ENCODE results near the gene SCML1. TPM values are rescaled to one million over a fixed set of nuclear protein-coding genes. Genes with fewer than 3 reads are reported as not detected.

Gene SCML1
- total RNA-seq, 1 experiment from 2014 or later: 7.0 TPM

- BruUV-seq (replicated peaks): no TSS peak
- Histone ChIP-seq H3K4me3 (ENCODE audit: low read depth in 2 of 2, low read length in 2 of 2) (no peak overlapping the region), H3K27ac (ENCODE audit: low read length) (no peak overlapping the region), H3K4me1 (ENCODE audit: control insufficient read depth, insufficient read depth, low read length) (no peaks in the 10 kb centered on the region), H3K27me3 (ENCODE audit: control insufficient read depth, insufficient read depth, low read length) (no peaks in the 10 kb centered on the region), H3K36me3 (ENCODE audit: control insufficient read depth, insufficient read depth, low read length) (no peaks in the 10 kb centered on the region), H3K9me3 (ENCODE audit: control insufficient read depth, insufficient read depth, low read depth, low read length) (no peaks in the 10 kb centered on the region)
- TF ChIP-seq CTCF (IDR thresholded peaks at IDR 0.05) (peak; percentile 80), REST (IDR thresholded peaks at IDR 0.05; ENCODE audit: insufficient read depth in 1 of 2, low read depth in 2 of 2, low read length in 1 of 2) (no peak)
- DNase-seq (ENCODE audit: low read depth, low spot score): peak; percentile 15
- ChIA-PET CTCF (no interaction called here), POLR2A (no interaction called here)
- in situ Hi-C loops (cut with HindIII; ENCODE audit: low pct_unique_long_range_greater_than_20kb, low sequenced_read_pairs) (no loop called here), intact Hi-C loops (cut with micrococcal nuclease; ENCODE audit: unreplicated experiment) (loop anchor here (5.0 kb wide), 1 partner anchor 424 kb away; no protein-coding TSS in a partner anchor)
- ATAC-seq: no peak
Measured at GRCh38 chrX:17788439-17788838, 51.1 kb downstream of the SCML1 start.

- H3K4me3 ChIP-seq (ENCODE audit: low read depth in 2 of 2, low read length in 2 of 2): no peak overlapping the region
- no TSS peak for BruUV-seq (replicated peaks)
- POLR2A ChIA-PET: no interaction called here
- H3K9me3 ChIP-seq (ENCODE audit: control insufficient read depth, insufficient read depth, low read depth, low read length): no peaks in the 10 kb centered on the region
- H3K27me3 ChIP-seq (ENCODE audit: control insufficient read depth, insufficient read depth, low read length): no peaks in the 10 kb centered on the region
- no peak overlapping the region for H3K27ac ChIP-seq (ENCODE audit: low read length)
- ATAC-seq (no peak), DNase-seq (ENCODE audit: low read depth, low spot score) (no peak)
- H3K36me3 ChIP-seq (ENCODE audit: control insufficient read depth, insufficient read depth, low read length): no peaks in the 10 kb centered on the region
- no peaks in the 10 kb centered on the region for H3K4me1 ChIP-seq (ENCODE audit: control insufficient read depth, insufficient read depth, low read length)
- in situ Hi-C loops (cut with HindIII; ENCODE audit: low pct_unique_long_range_greater_than_20kb, low sequenced_read_pairs): no loop called here
- CTCF ChIA-PET: no interaction called here
- intact Hi-C loops (cut with micrococcal nuclease; ENCODE audit: unreplicated experiment): loop anchor here (5.0 kb wide), 1 partner anchor 423 kb away; no protein-coding TSS in a partner anchor
- TF ChIP-seq POLR2AphosphoS5 (IDR thresholded peaks at IDR 0.05; ENCODE audit: low read depth, low read length): no peak
- TF ChIP-seq TCF7L2 (IDR thresholded peaks at IDR 0.05; ENCODE audit: low read depth, low read length): no peak
- TF ChIP-seq REST (IDR thresholded peaks at IDR 0.05; ENCODE audit: insufficient read depth in 1 of 2, low read depth in 2 of 2, low read length in 1 of 2): no peak
- TF ChIP-seq CTCF (IDR thresholded peaks at IDR 0.05): no peak
- no peak for TF ChIP-seq SIN3A (IDR thresholded peaks at IDR 0.05; ENCODE audit: borderline replicate concordance, insufficient read depth, low read depth, low read length)
Measured at GRCh38 chrX:17788956-17789562, 51.8 kb downstream of the SCML1 start.

Measured in Panc1 (cell line).